Nucleus accumbens (tissue), 56 donors: Measurements from ENCODE around the gene METTL9.
A peak's percentile ranks its signal among the peaks of the same experiment; 100 is the strongest.
"Not testable (repeated sequence)": the region's sequence is repeated elsewhere in the genome, so short reads cannot be mapped to it uniquely, and the experiment has no call there.

Source experiments
- DNase-seq, 56 donors: peaks; one replicate each; lab custom pipeline; 2025; lab: John Stamatoyannopoulos, UW

METTL9 gene

DNA sequence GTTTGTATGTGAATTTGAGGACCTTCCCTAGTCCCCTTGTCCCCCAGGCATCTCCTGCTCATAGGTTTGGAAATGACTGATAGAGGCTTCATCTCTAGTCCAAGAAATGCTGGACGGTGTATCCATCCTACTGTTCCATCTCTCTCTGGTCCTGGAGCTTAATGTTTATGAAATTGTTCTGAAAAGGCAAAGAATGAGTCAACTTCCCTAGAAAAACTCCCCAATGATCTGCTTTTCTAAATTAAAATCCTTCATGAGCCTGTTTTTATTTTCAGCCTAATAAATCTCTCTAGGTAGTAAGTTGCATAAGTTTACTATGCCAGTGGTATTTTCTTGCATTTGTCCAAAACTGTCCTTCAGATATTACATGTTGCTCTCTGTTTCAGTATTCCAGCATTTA lies 55.1 kb downstream of the METTL9 start:
- no peak for DNase-seq

GRCh38 chr16:21654881-21655280 lies 55.5 kb downstream of the METTL9 start:
- no peak for DNase-seq

DNA sequence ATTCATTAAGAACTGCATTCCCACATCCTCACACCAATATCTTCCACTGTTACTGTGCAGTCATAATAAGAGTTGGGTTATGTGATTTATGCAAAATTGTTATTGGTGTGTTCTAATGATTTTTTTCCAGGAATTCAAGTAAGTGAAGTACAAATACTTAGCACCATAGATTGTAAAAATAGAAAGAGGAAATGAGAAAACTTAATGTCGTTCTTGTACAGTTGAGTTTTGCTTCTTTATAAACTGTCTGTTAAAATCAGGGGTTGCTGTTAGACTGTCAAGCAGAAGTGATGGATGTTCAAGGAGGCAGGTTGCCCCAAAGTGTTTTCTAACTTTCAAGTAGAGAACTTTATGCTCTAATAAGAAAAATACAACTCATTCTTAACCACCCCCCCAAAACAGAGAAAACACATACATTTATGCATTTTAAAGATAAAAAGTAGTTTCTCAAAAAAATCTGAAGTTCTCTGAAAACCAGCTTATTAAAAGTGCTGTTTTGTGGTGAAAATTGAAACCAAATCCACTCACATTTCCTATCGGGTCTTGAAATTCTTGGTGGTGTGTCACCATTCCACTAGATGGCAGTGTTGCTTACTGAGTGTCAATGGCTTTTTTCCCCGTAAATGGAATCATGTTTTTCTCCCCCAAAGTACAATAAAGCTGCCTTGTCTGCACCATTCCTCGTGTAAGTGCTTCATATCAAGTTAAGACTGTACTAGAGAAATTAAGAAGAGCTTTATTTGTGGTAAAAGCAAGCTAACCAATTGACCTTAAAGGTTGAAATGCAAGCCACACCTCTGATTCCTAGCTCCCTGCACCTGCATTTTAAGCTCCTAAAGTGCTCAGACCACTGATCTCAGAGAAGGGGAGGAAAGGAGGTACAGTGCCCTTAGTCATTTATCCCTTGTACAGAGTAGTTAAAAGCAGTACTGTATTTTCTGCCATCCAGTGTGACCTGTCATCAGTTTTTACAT lies 57.7 kb downstream of the METTL9 start:
- DNase-seq, result peak in 10 of 56 donors; percentile 7 to 48 (median 11)

DNA sequence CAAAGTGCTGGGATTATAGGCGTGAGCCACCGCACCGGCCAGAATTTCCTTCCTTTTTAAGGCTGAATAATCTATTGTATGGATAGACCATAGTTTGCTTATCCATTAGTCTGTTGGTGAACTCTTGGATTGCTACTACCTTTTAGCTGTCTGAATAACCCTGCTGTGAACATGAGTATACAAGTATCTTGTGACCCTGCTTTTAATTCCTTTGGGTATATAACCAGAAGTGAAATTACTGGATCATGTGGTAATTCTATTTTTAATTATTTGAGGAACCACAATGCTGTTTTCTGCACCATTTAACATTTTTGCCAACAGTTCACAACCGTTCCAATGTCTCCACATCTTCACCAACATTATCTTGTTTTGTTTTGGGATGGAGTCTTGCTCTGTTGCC lies 59.7 kb downstream of the METTL9 start:
- no peak for DNase-seq

GRCh38 chr16:21663889-21664647 lies 64.7 kb downstream of the METTL9 start, which contains the start of gene OTOA:
Gene OTOA (plus strand): TSS chr16:21663968. CDS start chr16:21678515, 14,547 bp downstream.
- DNase-seq, result peak in 1 of 56 donors; percentile 56

GRCh38 chr16:21664801-21665492 lies 65.6 kb downstream of the METTL9 start:
- DNase-seq, result no peak

DNA sequence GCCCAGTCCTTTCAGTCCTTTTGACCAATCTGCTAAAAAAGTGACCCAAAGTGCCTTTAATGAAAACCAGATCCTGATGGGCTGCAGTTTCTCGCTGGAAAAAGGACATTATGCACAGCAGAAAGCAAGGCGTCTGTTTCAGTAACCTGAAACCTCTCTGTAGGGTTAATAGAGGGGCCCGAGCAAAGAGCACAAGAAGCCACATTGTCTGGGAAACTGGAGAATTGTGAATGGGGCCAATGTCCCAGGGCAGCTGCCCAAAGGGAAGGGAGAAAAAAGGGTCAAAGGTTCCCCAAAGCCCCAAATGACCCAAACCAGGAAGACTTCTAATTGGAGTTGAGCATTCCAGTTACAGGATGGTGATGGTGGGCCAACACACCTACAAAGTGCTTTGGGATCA lies 67.4 kb downstream of the METTL9 start:
- no peak for DNase-seq

DNA sequence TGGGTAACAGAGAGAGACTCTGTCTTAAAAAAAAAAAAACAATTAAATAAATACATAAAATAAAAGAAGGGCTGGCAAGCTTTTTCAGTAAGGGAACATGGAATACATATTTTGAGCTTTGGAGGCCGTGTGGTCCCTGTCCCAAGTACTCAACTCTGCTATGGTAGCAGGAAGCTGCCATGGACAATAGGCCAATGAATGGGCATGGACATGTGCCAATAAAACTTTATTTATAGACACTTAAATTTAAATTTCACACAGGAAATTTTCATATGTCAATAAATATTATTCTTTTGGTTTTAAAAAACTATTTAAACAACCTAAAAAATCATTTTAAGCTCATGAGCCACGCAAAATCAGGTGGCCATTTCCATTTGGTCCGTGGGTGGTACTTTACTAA lies 68.2 kb downstream of the METTL9 start:
- no peak for DNase-seq

DNA sequence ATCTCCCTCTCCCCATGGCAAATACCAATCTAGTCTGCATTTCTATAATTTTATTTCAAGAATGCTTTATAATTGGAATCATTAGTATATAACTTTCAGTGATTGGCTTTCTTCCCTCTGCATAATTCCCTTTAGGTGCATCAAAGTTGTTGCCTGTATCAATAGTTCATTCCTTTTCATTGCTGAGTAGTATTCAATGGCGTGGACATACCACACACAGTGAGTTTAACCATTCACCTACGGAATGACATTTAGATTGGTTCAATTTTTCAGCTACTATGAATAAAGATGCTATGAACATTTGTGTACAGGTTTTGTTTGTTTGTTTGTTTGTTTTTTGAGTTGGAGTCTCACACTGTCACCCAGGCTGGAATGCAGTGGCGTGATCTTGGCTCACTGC lies 74.1 kb downstream of the METTL9 start:
- DNase-seq, result no peak

DNA sequence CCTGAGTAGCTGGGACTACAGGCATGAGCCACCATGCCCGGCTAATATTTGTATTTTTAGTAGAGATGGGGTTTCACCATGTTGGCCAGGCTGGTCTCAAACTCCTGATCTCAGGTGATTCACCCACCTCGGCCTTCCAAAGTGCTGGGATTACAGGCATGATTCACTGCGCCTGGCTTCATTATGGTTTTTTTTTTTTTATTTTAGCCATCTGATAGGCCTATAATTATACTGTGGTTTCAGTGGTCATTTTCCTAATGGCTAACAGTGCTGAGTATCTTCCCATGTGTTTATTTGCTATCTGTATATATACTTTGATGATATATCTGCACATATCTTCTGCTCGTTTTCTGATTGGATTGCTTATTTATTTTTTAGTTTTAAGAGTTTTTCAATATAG lies 75.1 kb downstream of the METTL9 start:
- not testable (repeated sequence) for DNase-seq

- DNase-seq, result not testable (repeated sequence)
Measured at GRCh38 chr16:21680714-21681113, 81.3 kb downstream of the METTL9 start.

GRCh38 chr16:21683184-21683583 lies 83.8 kb downstream of the METTL9 start:
- DNase-seq, result no peak

DNA sequence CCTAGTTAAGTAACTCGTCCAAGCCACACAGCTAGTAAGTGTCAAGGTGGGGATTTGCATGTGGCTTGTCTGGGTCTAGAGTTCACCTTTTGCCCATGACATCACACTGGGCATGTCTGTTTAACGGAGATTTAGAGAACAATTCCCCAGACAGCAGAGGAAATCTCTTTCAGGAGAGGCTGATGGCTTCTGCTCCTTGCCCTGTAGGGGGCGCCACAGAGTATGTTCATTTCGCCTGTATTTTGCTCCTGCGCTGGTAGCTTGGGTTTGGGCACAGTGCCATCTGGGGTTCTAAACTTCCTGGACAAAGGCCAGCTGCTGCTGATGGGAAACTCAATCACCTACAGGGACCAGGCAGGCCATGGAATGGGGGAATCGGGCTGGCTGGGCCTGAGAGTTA lies 84.8 kb downstream of the METTL9 start:
- DNase-seq, result peak in 1 of 56 donors; percentile 0

DNA sequence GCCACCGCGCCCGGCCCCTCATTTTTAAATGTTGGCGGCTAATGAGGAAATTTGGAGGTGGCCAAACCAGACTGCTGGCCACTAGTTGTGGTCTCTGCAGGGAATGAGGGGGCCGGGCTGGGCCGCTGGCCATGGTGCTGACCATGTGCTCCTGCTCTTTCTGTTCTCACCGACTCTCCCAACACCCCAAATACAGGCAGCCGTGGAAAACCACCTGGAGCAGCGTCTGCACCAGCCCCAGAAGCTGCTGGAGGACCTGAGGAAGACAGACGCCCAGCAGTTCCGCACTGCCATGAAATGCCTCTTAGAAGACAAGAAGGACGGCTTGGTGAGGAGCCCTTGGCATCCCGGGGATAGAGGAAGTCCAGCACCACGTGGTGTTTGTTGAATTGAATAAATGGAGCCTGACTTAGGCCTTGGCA lies 85.7 kb downstream of the METTL9 start:
- DNase-seq, result no peak

GRCh38 chr16:21689107-21689506 lies 89.7 kb downstream of the METTL9 start:
- no peak for DNase-seq

GRCh38 chr16:21690967-21691366 lies 91.6 kb downstream of the METTL9 start:
- DNase-seq, result not testable (repeated sequence)

- DNase-seq, result no peak
Measured at GRCh38 chr16:21694609-21695008, 95.2 kb downstream of the METTL9 start.

GRCh38 chr16:21697032-21697431 lies 97.7 kb downstream of the METTL9 start:
- no peak for DNase-seq

DNA sequence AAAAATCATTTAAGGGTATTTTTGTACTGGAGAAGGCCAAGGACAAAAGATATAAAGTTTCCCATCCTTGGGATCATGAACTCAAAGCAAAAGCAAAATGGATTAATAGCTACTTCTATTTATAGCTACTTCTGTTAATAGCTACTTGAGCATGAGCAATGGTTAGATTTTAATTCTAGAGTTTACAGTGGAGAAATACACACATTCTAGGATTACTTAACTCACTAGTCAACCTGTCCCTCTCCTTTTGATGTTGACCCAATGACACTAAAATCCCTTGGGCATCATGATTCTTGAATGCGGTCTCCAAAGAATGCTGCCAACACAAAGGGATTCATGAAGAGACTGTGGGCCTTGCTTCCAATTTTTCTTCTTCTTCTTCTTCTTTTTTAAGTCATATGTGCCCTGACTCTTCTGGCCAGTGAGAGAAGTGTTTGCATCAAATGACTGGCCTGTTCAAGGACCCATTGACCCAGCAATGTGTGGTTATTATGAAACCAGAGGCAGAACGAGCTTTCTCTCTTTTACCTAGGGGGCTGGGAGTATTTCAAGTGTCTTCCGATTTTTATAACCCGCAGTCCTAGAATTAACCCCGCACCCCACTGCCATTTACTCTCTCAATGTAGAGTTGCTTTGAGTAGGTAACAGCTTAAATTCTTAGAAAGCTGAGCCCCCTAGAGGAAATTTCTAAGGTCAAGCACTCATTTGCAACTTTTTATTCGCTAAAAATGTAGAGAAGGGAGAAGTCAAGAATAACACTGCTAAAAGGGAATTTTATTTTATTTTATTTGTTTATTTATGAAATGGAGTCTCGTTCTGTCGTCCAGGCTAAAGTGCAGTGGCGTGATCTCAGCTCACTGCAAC lies 99.0 kb downstream of the METTL9 start:
- DNase-seq, result no peak

- no peak for DNase-seq
Measured at GRCh38 chr16:21701271-21701670, 101.9 kb downstream of the METTL9 start.
